IMR-90 (cell line): Measurements from ENCODE around the gene OSBPL8. TPM values are rescaled to one million over a fixed set of nuclear protein-coding genes. Genes with fewer than 3 reads are reported as not detected.

Experiments
- ATAC-seq: fragments of 200-7000 bp; cut with Tn5 transposase; 2 replicates; pipeline ENCODE4 v1.9.1; 2020; ENCODE audit warnings: low read depth, mild to moderate bottlenecking, moderate library complexity
- BruUV-seq: library from RNA; stranded (reverse); fragments of 400-500 nt; replicated peaks from 2 replicates; lab custom pipeline; 2021; lab: Mats Ljungman, UMichigan
- CTCF ChIA-PET: fragments of 300-600 bp; formaldehyde crosslinking; extraction: SDS; loops from one replicate; lab custom pipeline; 2021; ENCODE audit warnings: antibody characterized with exemption; lab: Yijun Ruan, JAX
- POLR2A ChIA-PET: fragments of 300-600 bp; sonication (Branson Sonifier 250); formaldehyde crosslinking; loops from one replicate; lab custom pipeline; 2022; ENCODE audit warnings: antibody characterized with exemption; ENCODE audit not compliant: unreplicated experiment; lab: Charles Lee
- DNase-seq: peaks from one replicate; pipeline ENCODE4 v3.0.0; 2013
- H2AFZ ChIP-seq: replicated peaks from 2 replicates; pipeline ENCODE3; 2013; ENCODE audit warnings: low read length, mild to moderate bottlenecking; ENCODE audit not compliant: poor library complexity
- H2AK5ac ChIP-seq: 2 replicates; pipeline ENCODE4 v1.6.1; 2013; ENCODE audit warnings: low read depth, low read length, inconsistent platforms
- H2AK9ac ChIP-seq: replicated peaks from 2 replicates; pipeline ENCODE3; 2013; ENCODE audit warnings: mild to moderate bottlenecking, low read depth, low read length, moderate library complexity; ENCODE audit not compliant: poor library complexity
- H2BK120ac ChIP-seq: 2 replicates; pipeline ENCODE4 v1.6.1; 2013; ENCODE audit warnings: low read depth, low read length, inconsistent platforms
- H2BK15ac ChIP-seq: 3 replicates; pipeline ENCODE4 v1.6.1; 2013; ENCODE audit warnings: low read depth, low read length, inconsistent platforms
- H2BK20ac ChIP-seq: 2 replicates; pipeline ENCODE4 v1.6.1; 2013; ENCODE audit warnings: low read depth, mild to moderate bottlenecking, inconsistent platforms, low read length, moderate library complexity
- H2BK5ac ChIP-seq: 2 replicates; pipeline ENCODE4 v1.6.1; 2013; ENCODE audit warnings: mild to moderate bottlenecking, low read depth, low read length, inconsistent platforms; ENCODE audit not compliant: poor library complexity, severe bottlenecking
- H3K14ac ChIP-seq: replicated peaks from 2 replicates; pipeline ENCODE4 v1.6.1; 2013; ENCODE audit warnings: low read depth, low read length, inconsistent platforms
- H3K18ac ChIP-seq: 2 replicates; pipeline ENCODE4 v1.6.1; 2013; ENCODE audit warnings: low read depth, low read length, control low read depth
- H3K23ac ChIP-seq: 2 replicates; pipeline ENCODE4 v1.6.1; 2013; ENCODE audit warnings: low read depth, low read length, inconsistent platforms
- H3K27ac ChIP-seq: 2 replicates; pipeline ENCODE4 v1.5.1; 2013; ENCODE audit warnings: mild to moderate bottlenecking, control low read depth, low read length; ENCODE audit not compliant: insufficient read depth
- H3K27me3 ChIP-seq: 2 replicates; pipeline ENCODE4 v1.6.1; 2013; ENCODE audit warnings: low read length; ENCODE audit not compliant: control insufficient read depth, insufficient read depth
- H3K36me3 ChIP-seq: 2 replicates; pipeline ENCODE4 v1.6.1; 2013; ENCODE audit warnings: low read length, mixed read lengths; ENCODE audit not compliant: control insufficient read depth, insufficient read depth
- H3K4ac ChIP-seq: 2 replicates; pipeline ENCODE4 v1.6.1; 2013; ENCODE audit warnings: low read depth, low read length, inconsistent platforms
- H3K4me1 ChIP-seq: 2 replicates; pipeline ENCODE4 v1.6.1; 2013; ENCODE audit warnings: low read length, mixed read lengths; ENCODE audit not compliant: control insufficient read depth, insufficient read depth
- H3K4me2 ChIP-seq: 2 replicates; pipeline ENCODE4 v1.6.1; 2013; ENCODE audit warnings: low read depth, mild to moderate bottlenecking, control low read depth, low read length, moderate library complexity
- H3K4me3 ChIP-seq: 2 replicates; pipeline ENCODE4 v1.5.1; 2013; ENCODE audit warnings: low read depth, mild to moderate bottlenecking, control low read depth, low read length, moderate library complexity; ENCODE audit not compliant: insufficient read depth
- H3K56ac ChIP-seq: 2 replicates; pipeline ENCODE4 v1.6.1; 2013; ENCODE audit warnings: low read length, inconsistent platforms; ENCODE audit not compliant: insufficient read depth; ENCODE audit errors: extremely low read depth
- H3K79me1 ChIP-seq, 2 experiments: 2 replicates each; pipeline ENCODE4 v1.6.1; 2013; ENCODE audit warnings: low read length in 2 of 2, inconsistent platforms in 1 of 2, low read depth in 1 of 2
- H3K9ac ChIP-seq: 2 replicates; pipeline ENCODE4 v1.6.1; 2013; ENCODE audit warnings: low read depth, low read length, control low read depth
- H3K9me1 ChIP-seq: 2 replicates; pipeline ENCODE4 v1.6.1; 2013; ENCODE audit warnings: low read length, inconsistent platforms; ENCODE audit not compliant: insufficient read depth
- H3K9me3 ChIP-seq: 2 replicates; pipeline ENCODE4 v1.6.1; 2013; ENCODE audit warnings: low read length; ENCODE audit not compliant: control insufficient read depth, insufficient read depth
- H4K20me1 ChIP-seq: 2 replicates; pipeline ENCODE4 v1.6.1; 2013; ENCODE audit warnings: low read length, inconsistent platforms; ENCODE audit not compliant: insufficient read depth
- H4K5ac ChIP-seq: 2 replicates; pipeline ENCODE4 v1.6.1; 2013; ENCODE audit warnings: mild to moderate bottlenecking, low read depth, low read length, control low read depth
- H4K8ac ChIP-seq, 2 experiments: 2 replicates each; pipeline ENCODE4 v1.6.1; 2013; ENCODE audit warnings: low read depth in 2 of 2, low read length in 2 of 2, control low read depth in 1 of 2, inconsistent platforms in 1 of 2
- H4K91ac ChIP-seq: 2 replicates; pipeline ENCODE4 v1.6.1; 2013; ENCODE audit warnings: low read depth, low read length, inconsistent platforms; ENCODE audit not compliant: insufficient read depth
- CHD1 ChIP-seq: IDR thresholded peaks from 2 replicates; pipeline ENCODE4 v1.6.1; 2012; ENCODE audit warnings: low read depth, low read length, improper control_type of control experiment
- FOS ChIP-seq: fragments of 150-350 bp; IDR thresholded peaks from 2 replicates; pipeline ENCODE4 v1.6.1; 2016; ENCODE audit warnings: low read depth, low read length
- MAFK ChIP-seq: IDR thresholded peaks from 2 replicates; pipeline ENCODE4 v1.6.1; 2012; ENCODE audit warnings: low read depth, low read length, improper control_type of control experiment
- MXI1 ChIP-seq: IDR thresholded peaks from 2 replicates; pipeline ENCODE4 v1.6.1; 2012; ENCODE audit warnings: low read depth, mild to moderate bottlenecking, low read length, moderate library complexity, borderline replicate concordance
- RFX5 ChIP-seq: IDR thresholded peaks from 2 replicates; pipeline ENCODE4 v1.8.0; 2012; ENCODE audit warnings: low read depth, mild to moderate bottlenecking, low read length, moderate library complexity
- SMC3 ChIP-seq: fragments of 150-350 bp; IDR thresholded peaks from 2 replicates; pipeline ENCODE4 v1.6.1; 2016; ENCODE audit warnings: low read depth, mild to moderate bottlenecking, antibody characterized with exemption, low read length, moderate library complexity
- USF2 ChIP-seq: fragments of 150-350 bp; IDR thresholded peaks from 2 replicates; pipeline ENCODE4 v1.6.1; 2017; ENCODE audit warnings: mild to moderate bottlenecking, antibody characterized with exemption, low read length, low read depth
- WGBS, 2 experiments: methylation state at CpG; one replicate each; pipeline versions ENCODE4 v1.1.5 to v1.1.7; 2013; ENCODE audit warnings: missing lambda C conversion rate in 2 of 2; ENCODE audit not compliant: insufficient read length in 1 of 2; ENCODE audit errors: extremely low coverage in 2 of 2; 5-methylcytosine and 5-hydroxymethylcytosine counted together
- dilution Hi-C: fragments of 300-500 bp; cut with HindIII; formaldehyde crosslinking; loops from one replicate; pipeline ENCODE4 v1.14.3; 2018; ENCODE audit warnings: low sequenced_read_pairs; ENCODE audit not compliant: unreplicated experiment
- in situ Hi-C: fragments of 300-500 bp; cut with MboI; formaldehyde crosslinking; loops from 3 replicates; pipeline ENCODE4 v1.14.3; 2019; ENCODE audit warnings: low sequenced_read_pairs, inconsistent platforms, mixed read lengths
- intact Hi-C: fragments of 100-400 bp; cut with micrococcal nuclease; formaldehyde crosslinking; loops from 2 replicates; pipeline ENCODE4 v1.10.0; 2022
- polyA plus RNA-seq, 3 experiments: library from polyadenylated mRNA; depleted of rRNA; stranded (reverse); fragments of >200 nt; gene quantifications; 2 replicates each; pipeline ENCODE4 v1.2.3, GENCODE V29; 2012; ENCODE audit warnings: low replicate concordance in 1 of 3
- total RNA-seq: library from RNA; depleted of rRNA; stranded (reverse); fragments of >200 nt; gene quantifications from 2 replicates; pipeline ENCODE4 v1.2.3, GENCODE V29; 2012

OSBPL8 gene
- total and polyA plus RNA-seq, 2 of the 4 experiments (the other 2 are of a cell fraction): 17.8 to 24.2 TPM

- no peak overlapping the region for H2BK120ac ChIP-seq
- H3K9ac ChIP-seq: no peak overlapping the region
- H4K91ac ChIP-seq: no peak overlapping the region
- H2AK5ac ChIP-seq: no peak overlapping the region
- H3K56ac ChIP-seq: no peak overlapping the region
- no peak overlapping the region for H2BK20ac ChIP-seq
- H3K4me1 ChIP-seq: no peaks in the 10 kb centered on the region
- H3K14ac ChIP-seq: no peak overlapping the region
- no peak overlapping the region for H2BK15ac ChIP-seq
- ATAC-seq: no peak
- H3K18ac ChIP-seq: no peak overlapping the region
- H4K5ac ChIP-seq: no peak overlapping the region
- H3K79me1 ChIP-seq: no peaks in the 10 kb centered on the region
- H3K27ac ChIP-seq: no peak overlapping the region
- no peak overlapping the region for H2AFZ ChIP-seq
- no peak overlapping the region for H3K4me2 ChIP-seq
- no peak for TF ChIP-seq USF2
- no peak for TF ChIP-seq MAFK
- TF ChIP-seq SMC3: no peak
- TF ChIP-seq RFX5: no peak
- TF ChIP-seq MXI1: no peak
- TF ChIP-seq FOS: no peak
- no peak for TF ChIP-seq CHD1
- H3K4me3 ChIP-seq: no peak overlapping the region
- intact Hi-C loops (no loop called here), dilution Hi-C loops (no loop called here), in situ Hi-C loops (no loop called here)
- H3K27me3 ChIP-seq: no peaks in the 10 kb centered on the region
- ChIA-PET CTCF (no interaction called here), POLR2A (no interaction called here)
- H3K9me3 ChIP-seq: no peaks in the 10 kb centered on the region
- H4K8ac ChIP-seq: no peak overlapping the region
- no peak overlapping the region for H3K23ac ChIP-seq
- no peaks in the 10 kb centered on the region; the same call in 1 of the 2 replicates for H3K9me1 ChIP-seq
- H3K36me3 ChIP-seq: no peaks in the 10 kb centered on the region
- H3K4ac ChIP-seq: no peak overlapping the region
- no peaks in the 10 kb centered on the region for H4K20me1 ChIP-seq
- DNase-seq: peak; percentile 42
- H2BK5ac ChIP-seq: no peak overlapping the region
- no TSS peak for BruUV-seq
- H2AK9ac ChIP-seq: no peak overlapping the region
- WGBS, 2 experiments: 78% methylated on average over 1 of the region's 3 CpGs; no CpG with 5 or more reads in 1 of the 2 experiments
Measured at GRCh38 chr12:76571256-76571655, 11.7 kb upstream of the OSBPL8 start.
